Hypothalamus (tissue), 51 donors: ENCODE measurements around the gene DAB2IP.
"Not testable (repeated sequence)": the region's sequence is repeated elsewhere in the genome, so short reads cannot be mapped to it uniquely, and the experiment has no call there.

Source experiments
- DNase-seq, 51 donors: peaks; one replicate each; lab custom pipeline; 2025; lab: John Stamatoyannopoulos, UW

DAB2IP gene

GRCh38 chr9:121623430-121623829, 28.0 kb upstream of the DAB2IP start:
- not testable (repeated sequence) for DNase-seq

DNA sequence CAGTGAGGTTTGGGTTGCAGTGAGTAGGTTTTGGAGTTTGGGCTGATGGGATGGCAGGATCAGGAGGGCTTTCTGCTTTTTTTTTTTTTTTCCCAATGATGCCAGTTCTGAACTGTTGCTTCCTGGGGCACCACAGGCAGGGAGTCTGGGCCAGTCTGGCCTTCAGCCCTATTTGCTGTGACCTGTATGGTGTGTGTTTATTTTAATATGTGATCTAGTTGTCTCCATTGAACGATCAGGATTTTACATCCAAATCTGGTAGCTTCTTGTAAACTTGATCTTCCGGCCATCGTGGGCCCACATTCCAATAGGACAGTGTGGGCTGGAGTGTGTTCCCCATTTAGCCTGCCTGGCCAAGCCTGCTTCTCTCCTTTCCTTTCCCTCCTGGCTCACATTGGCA, 25.8 kb upstream of the DAB2IP start:
- peak in 1 of 51 donors; percentile 6 for DNase-seq

GRCh38 chr9:121626012-121626411, 25.4 kb upstream of the DAB2IP start:
- DNase-seq = no peak

GRCh38 chr9:121627427-121627826, 24.0 kb upstream of the DAB2IP start:
- no peak for DNase-seq

DNA sequence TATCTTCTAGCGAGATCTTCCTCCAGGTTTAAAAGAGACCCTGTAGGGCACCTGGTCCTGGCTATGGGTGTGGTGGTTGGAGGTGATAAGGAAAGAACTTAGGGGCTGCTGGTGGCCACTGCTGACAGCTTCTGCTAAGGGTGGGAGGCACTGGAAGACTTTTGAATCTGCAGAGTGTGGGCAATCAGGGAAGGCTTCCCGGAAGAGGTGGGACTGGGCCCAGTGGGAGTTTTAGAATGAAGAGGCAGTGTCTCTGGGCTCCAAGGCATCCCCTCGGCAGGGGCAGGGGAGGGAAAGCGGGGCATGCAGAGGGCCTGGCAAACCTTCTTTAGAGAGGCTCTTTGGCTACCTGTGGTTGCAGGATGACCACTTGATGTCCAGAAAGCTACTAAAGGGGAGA, 23.0 kb upstream of the DAB2IP start:
- no peak for DNase-seq

DNA sequence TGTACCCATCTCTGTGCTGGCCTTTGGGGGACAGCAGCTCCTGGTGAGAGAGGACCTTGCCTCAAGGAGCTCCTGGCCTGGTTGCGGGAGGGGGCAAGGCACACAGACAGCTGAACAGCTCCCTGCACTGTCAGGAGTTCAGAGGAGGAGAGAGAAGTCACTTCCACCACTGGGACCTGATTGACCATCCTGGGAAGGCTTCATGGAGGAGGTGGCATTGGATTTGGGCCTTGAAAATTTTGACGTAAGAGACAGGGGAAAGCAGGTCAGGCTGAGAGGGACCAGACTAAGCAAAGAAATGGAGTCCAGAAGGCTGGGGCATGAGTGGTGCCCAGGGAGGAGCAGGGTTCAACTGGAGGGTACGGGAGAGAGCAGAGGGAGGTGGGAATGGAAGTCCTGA, 20.3 kb upstream of the DAB2IP start:
- no peak for DNase-seq

GRCh38 chr9:121631978-121632418, 19.4 kb upstream of the DAB2IP start:
- no peak for DNase-seq

DNA sequence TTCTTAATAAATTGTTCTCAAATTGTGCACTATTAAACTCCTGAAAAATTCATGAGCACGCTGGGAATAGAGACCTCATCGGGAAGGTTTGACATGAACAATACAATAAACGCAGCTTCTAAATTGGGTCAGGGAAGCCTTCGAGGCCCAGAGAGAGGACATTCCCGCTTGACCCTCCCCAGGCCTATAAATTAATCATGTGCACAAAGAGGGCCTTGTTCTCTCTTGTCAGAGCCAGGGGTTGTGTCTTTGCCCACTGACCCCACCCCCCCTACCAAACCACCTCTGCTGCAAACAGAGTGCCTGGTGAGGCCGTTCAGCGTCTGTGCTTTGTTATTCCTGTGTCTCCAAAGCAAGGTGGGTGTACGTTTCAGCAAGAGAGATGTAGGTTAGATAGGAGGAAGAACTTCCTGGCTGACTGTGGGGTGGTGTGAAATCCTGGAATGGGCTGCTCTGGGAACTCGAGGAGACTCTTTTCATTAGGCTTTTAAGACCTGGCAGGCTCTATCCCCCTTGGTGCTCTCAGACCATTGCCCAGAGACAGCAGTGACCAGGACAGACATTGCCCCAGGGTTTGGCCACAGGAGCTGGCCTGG, 18.2 kb upstream of the DAB2IP start:
- DNase-seq = no peak

- DNase-seq = no peak
Measured at GRCh38 chr9:121633736-121634135, 17.7 kb upstream of the DAB2IP start.

- peak in 21 of 51 donors; percentile 9 to 63 (median 27) for DNase-seq
Measured at GRCh38 chr9:121634329-121635261, 16.8 kb upstream of the DAB2IP start.

- no peak for DNase-seq
Measured at GRCh38 chr9:121635300-121635876, 16.0 kb upstream of the DAB2IP start.

DNA sequence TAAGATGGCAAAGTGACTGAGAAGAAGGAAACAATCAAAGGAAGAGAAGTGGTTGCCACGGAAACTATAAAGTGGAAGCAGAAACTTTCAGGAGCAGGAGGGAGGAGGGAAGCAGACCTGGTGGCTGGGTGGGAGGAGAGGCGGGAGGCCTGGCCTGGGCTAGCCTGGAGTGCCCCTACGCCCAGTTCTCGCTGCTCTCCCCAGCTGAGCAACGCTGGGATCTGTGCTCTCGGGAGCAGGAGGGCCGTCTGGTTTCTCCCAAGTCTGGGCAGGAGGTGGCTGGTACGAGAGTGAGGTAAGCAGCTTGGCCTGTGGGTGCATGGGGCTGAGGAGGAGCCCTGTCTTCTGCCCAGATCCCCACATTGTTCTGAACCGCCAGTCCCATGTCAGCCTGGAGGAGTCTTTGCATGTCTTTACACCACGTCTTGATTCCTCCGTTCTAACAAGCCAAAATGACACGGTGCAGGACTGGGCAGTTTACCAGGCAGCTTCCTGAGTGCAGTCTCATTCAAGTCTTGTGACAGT, 15.0 kb upstream of the DAB2IP start:
- DNase-seq = peak in 22 of 51 donors; percentile 18 to 54 (median 38)

- no peak for DNase-seq
Measured at GRCh38 chr9:121636978-121637712, 14.3 kb upstream of the DAB2IP start.

DNA sequence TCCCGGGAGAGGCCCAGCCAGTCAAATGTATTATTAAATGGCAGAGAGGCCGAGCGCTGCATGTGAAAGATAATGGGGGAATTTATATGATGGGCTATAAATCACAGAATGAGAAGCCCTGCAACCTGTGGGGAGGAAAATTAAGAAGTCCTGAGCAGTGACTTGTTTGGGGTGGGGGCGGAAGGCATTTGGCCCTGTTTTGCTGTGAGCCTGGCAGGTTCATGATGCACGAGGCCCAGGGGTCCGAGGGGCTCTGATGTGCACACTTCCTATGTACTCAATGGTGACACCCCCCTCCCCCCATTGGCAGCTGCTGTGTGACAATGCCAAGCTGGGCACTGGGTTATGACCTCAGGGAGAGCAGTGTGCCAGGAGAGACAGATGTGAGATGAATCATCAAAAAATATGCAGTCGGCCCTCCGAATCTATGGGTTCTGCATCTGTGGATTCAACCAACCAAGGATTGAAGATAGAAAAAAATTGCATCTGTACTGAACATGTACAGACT, 13.7 kb upstream of the DAB2IP start:
- peak in 38 of 51 donors; percentile 13 to 90 (median 62) for DNase-seq

DNA sequence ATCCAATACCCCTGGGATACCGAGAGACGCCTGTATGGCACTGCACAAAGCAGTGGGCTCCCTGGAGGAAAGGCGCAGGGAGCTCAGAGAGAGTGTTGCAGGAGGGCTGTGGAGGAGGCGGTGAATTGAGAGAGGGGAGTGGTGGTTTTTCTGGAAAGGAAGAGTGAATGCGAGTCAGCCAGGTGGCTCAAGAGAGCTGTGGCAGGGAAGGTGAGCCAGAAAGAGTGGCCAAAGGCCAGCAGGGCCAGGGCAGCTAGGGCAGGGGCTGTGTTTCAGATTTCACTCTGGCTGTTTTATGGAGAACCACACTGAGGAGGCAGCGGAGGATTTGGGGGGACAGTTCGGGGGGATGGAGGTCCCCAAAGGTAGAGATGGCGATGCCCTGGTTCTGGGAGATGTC, 13.0 kb upstream of the DAB2IP start:
- DNase-seq = no peak

- DNase-seq = no peak
Measured at GRCh38 chr9:121638901-121639592, 12.4 kb upstream of the DAB2IP start.

- DNase-seq = no peak
Measured at GRCh38 chr9:121639619-121640018, 11.8 kb upstream of the DAB2IP start.

GRCh38 chr9:121640076-121640475, 11.4 kb upstream of the DAB2IP start:
- DNase-seq = peak in 28 of 51 donors; percentile 13 to 80 (median 39)

GRCh38 chr9:121640491-121641223, 10.8 kb upstream of the DAB2IP start:
- DNase-seq = no peak
